Measurements from ENCODE around the gene PHYHD1. TPM values are rescaled to one million over a fixed set of nuclear protein-coding genes. Genes with fewer than 3 reads are reported as not detected.
A peak's percentile ranks its signal among the peaks of the same experiment; 100 is the strongest.
"Not testable (repeated sequence)": the region's sequence is repeated elsewhere in the genome, so short reads cannot be mapped to it uniquely, and the experiment has no call there.

PHYHD1 gene
- total RNA-seq, 1 donor from 2014 or later, result 20.3 TPM

DNA sequence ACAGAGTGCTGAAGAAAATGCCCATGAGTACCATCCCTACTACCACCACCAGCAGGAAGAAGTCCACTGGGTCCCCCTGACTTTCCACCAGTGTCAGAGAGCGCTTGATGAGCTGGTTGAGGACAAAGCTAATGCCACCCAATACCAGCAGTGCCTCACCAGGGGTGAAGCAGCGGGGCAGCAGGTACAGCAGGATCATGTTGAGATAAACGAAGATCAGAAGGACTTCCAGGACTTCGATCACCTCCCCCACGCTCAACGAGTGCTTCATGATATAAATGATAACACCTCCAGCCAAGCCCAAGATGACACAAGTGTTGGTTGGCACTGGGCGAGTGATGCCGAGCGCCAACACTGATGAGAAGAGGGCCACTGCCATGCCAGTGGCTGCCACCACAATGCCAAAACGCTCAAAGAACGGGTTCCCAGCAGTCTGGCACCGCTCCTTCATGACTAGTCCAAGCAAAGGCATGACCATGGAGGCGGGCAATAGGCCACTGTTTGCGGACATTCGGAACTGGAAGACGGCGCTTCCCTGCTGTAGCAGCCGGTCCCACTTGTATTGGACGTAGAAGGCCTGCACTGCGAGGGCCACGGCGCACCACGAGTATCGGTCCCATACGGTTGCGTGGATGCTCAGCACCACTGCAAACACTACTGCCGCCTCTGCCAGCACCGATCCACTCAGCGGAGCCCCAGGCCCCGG is 25.9 kb downstream of the PHYHD1 start:
- no peaks in the 10 kb centered on the region for H3K27me3 ChIP-seq (ENCODE audit: low read depth)
- H3K4me3 ChIP-seq, result peak overlapping the region; percentile 82
- H3K4me1 ChIP-seq, result peaks cover 67% of the 10 kb centered on the region
- no peak for DNase-seq
- H3K9me3 ChIP-seq (replicated peaks), result no peaks in the 10 kb centered on the region
- H3K27ac ChIP-seq (replicated peaks), result peak overlapping the region; percentile 90
- peaks cover 33% of the 10 kb centered on the region for H3K36me3 ChIP-seq
- intact Hi-C loops (cut with micrococcal nuclease), result no loop called here
- TF ChIP-seq, protein P1, sequence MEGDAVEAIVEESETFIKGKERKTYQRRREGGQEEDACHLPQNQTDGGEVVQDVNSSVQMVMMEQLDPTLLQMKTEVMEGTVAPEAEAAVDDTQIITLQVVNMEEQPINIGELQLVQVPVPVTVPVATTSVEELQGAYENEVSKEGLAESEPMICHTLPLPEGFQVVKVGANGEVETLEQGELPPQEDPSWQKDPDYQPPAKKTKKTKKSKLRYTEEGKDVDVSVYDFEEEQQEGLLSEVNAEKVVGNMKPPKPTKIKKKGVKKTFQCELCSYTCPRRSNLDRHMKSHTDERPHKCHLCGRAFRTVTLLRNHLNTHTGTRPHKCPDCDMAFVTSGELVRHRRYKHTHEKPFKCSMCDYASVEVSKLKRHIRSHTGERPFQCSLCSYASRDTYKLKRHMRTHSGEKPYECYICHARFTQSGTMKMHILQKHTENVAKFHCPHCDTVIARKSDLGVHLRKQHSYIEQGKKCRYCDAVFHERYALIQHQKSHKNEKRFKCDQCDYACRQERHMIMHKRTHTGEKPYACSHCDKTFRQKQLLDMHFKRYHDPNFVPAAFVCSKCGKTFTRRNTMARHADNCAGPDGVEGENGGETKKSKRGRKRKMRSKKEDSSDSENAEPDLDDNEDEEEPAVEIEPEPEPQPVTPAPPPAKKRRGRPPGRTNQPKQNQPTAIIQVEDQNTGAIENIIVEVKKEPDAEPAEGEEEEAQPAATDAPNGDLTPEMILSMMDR (IDR thresholded peaks at IDR 0.05; ENCODE audit: borderline replicate concordance), result no peak

DNA sequence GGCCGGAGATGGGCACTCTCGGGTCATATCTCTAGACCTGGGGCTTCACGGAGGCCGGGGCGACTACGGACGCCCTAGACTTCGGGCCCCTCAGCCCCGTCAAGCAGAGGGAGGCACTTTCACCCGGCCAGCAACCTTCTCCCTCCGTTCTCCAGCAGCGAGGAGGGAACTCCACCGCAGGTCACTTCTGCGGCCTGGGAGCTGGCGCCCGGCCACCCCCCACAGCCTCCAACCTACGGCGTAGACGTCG is 26.4 kb downstream of the PHYHD1 start:
- H3K27ac ChIP-seq (replicated peaks), result peak overlapping the region; percentile 90
- H3K4me1 ChIP-seq, result peaks cover 62% of the 10 kb centered on the region
- H3K36me3 ChIP-seq, result peaks cover 35% of the 10 kb centered on the region
- DNase-seq, result no peak
- TF ChIP-seq, protein P1 (IDR thresholded peaks at IDR 0.05; ENCODE audit: borderline replicate concordance), result no peak
- peak overlapping the region; percentile 82 for H3K4me3 ChIP-seq
- H3K27me3 ChIP-seq (ENCODE audit: low read depth), result no peaks in the 10 kb centered on the region
- H3K9me3 ChIP-seq (replicated peaks), result no peaks in the 10 kb centered on the region
- intact Hi-C loops (cut with micrococcal nuclease), result no loop called here

DNA sequence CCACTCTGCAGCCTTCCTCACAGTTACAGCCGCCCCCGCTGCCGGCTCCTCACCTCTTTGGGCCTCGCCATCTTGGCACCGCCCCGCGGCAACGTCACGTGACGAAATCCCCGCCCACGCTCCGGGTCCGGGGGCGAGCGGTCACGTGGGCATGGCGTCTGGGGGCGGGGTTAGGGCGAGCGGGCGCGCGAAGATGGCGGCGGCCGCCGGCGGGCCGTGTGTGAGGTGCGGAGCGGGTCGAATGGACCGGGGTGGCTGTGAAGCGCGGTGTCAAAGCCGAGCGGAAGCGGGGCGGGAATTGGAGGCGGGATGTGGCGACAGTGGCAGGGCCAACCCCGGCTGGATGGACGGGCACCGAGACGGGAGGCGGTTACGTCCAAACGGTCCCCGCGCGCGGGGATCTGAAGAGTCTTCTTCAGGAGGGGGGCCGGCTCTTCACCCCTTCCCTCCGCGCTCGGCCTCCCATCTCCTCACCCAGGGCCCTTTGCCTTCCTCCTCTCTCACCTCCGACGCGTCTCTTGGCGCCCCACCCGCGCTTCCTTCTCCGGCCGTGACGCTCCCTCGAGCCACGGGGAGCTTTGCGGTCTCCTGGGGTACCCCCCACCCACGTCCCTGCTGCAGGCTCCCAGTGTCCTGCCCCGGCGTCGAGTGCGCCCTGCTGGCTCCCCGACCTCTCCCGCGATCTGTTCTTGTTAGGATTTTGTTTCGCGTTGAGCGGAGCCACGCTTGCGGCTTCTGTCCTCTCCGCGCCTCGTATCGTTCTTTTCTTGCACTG is 26.9 kb downstream of the PHYHD1 start, which contains the start of the genes DOLK and NUP188:
Gene DOLK, minus strand, starts transcription at position 77 of the 775 bp plus-strand sequence. CDS start 300 bp downstream, outside the sequence.
Gene NUP188, plus strand, starts transcription at position 173 of the 775 bp plus-strand sequence. Its CDS starts 21 bp downstream, at position 194.
- Histone ChIP-seq H3K36me3 (peaks cover 40% of the 10 kb centered on the region), H3K4me1 (peaks cover 57% of the 10 kb centered on the region), H3K27me3 (ENCODE audit: low read depth) (no peaks in the 10 kb centered on the region), H3K4me3 (peak within 1 kb of the TSS; percentile 82), H3K27ac (replicated peaks) (peak within 1 kb of the TSS; percentile 90), H3K9me3 (replicated peaks) (no peaks in the 10 kb centered on the region)
- DNase-seq, result peak; percentile 97
- intact Hi-C loops (cut with micrococcal nuclease), result no loop called here
- TF ChIP-seq, protein P1 (IDR thresholded peaks at IDR 0.05; ENCODE audit: borderline replicate concordance), result no peak

DNA sequence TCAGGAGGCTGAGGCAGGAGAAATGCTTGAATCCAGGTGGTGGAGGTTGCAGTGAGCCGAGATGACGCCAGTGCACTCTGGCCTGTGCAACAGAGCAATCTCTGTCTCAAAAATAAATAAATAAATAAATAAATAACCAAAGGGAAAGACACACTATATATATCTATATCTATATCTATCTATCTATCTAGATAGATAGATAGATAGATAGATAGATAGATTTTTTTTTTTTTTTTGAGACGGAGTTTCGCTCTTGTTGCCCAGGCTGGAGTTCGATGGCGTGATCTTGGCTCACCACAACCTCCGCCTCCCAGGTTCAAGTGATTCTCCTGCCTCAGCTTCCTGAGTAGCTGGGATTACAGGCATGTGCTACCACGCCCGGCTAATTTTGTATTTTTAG is 40.6 kb downstream of the PHYHD1 start:
- H3K9me3 ChIP-seq (replicated peaks); DNase-seq; intact Hi-C loops (cut with micrococcal nuclease); H3K4me3 ChIP-seq; H3K27ac ChIP-seq (replicated peaks); H3K4me1 ChIP-seq; H3K27me3 ChIP-seq (ENCODE audit: low read depth): not testable (repeated sequence)
- H3K36me3 ChIP-seq, result peaks cover 91% of the 10 kb centered on the region

DNA sequence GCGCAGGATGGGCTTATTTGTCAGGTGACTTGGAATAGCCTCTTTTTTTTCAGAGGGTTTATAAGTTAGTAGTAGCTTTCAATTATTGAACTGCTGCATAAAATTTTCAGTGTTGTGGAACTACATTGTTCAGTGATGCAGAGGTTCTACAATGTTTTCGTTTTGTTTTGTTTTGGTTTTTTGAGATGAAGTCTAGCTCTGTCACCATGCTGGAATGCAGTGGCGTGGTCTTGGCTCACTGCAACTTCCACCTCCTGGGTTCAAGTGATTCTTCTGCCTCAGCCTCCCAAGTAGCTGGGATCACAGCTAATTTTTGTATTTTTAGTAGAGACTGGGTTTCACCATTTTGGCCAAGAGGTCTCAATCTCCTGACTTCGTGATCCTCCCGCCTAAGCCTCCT is 48.7 kb downstream of the PHYHD1 start:
- H3K36me3 ChIP-seq, result peaks cover 71% of the 10 kb centered on the region
- no peaks in the 10 kb centered on the region for H3K27me3 ChIP-seq (ENCODE audit: low read depth)
- no peak overlapping the region for H3K4me3 ChIP-seq
- no peaks in the 10 kb centered on the region for H3K4me1 ChIP-seq
- no peaks in the 10 kb centered on the region for H3K9me3 ChIP-seq (replicated peaks)
- H3K27ac ChIP-seq (replicated peaks), result no peak overlapping the region
- no peak for DNase-seq
- intact Hi-C loops (cut with micrococcal nuclease), result no loop called here
- TF ChIP-seq, protein P1 (IDR thresholded peaks at IDR 0.05; ENCODE audit: borderline replicate concordance), result no peak

DNA sequence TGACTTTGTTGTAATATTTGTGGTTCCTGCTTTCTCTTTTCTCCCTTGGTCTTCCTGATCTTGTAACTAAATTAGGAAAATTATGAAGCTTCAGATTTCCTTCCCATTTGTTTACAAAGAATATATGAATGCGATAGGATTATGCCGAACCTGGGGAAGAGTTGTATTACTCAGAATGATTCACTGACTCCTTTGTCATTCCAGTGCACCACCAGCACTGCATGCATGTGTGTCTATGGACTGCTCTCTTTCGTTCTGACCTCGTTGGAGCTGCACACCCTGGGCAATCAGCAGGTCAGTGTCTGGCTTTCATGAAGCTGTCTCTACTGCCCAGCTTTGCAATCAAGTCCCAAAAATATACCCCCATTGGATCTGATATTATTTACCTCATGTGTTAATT is 52.2 kb downstream of the PHYHD1 start:
- no peak for DNase-seq
- no peaks in the 10 kb centered on the region for H3K27me3 ChIP-seq (ENCODE audit: low read depth)
- intact Hi-C loops (cut with micrococcal nuclease), result no loop called here
- H3K4me1 ChIP-seq, result no peaks in the 10 kb centered on the region
- peaks cover 96% of the 10 kb centered on the region for H3K36me3 ChIP-seq
- no peaks in the 10 kb centered on the region for H3K9me3 ChIP-seq (replicated peaks)
- H3K4me3 ChIP-seq, result no peak overlapping the region
- no peak overlapping the region for H3K27ac ChIP-seq (replicated peaks)
- TF ChIP-seq, protein P1 (IDR thresholded peaks at IDR 0.05; ENCODE audit: borderline replicate concordance), result no peak

All from left ventricle myocardium inferior (tissue), 1 donor.